ENCODE measurements around the gene PACRGL.
"Not testable (repeated sequence)": the region's sequence is repeated elsewhere in the genome, so short reads cannot be mapped to it uniquely, and the experiment has no call there.

The PACRGL gene

GRCh38 chr4:20698382-20698781 lies 1.9 kb upstream of the PACRGL start:
- H4K20me1 ChIP-seq, result peaks cover 0 to under 1% (median 0%) of the 10 kb centered on the region in 11 experiments; a peak in 1 of 22 replicates
- peak in 5 of 11 experiments; percentile 17 to 53 (median 38); a peak in 4 of 22 replicates for TF ChIP-seq Cebpa-rat (IDR thresholded peaks at IDR 0.05)
- H3K9ac ChIP-seq, result no peak overlapping the region
- no peaks in the 10 kb centered on the region for H3K9me3 ChIP-seq (replicated peaks in 1 of 11)
- H3K4me1 ChIP-seq, result peaks cover 22 to 39% (median 30%) of the 10 kb centered on the region in 10 experiments
- H3K27ac ChIP-seq, result no peak overlapping the region; a peak in 1 of 22 replicates
- no peak overlapping the region for H3K4me3 ChIP-seq
- peak overlapping the region in 4 of 11 experiments; percentile 2 to 22 (median 14); a peak in 2 of 22 replicates for H3K4me2 ChIP-seq
- H3K36me3 ChIP-seq, result peaks cover 0 to under 1% (median 0%) of the 10 kb centered on the region in 11 experiments; a peak in 4 of 22 replicates
- H3K27me3 ChIP-seq, result no peaks in the 10 kb centered on the region

- Histone ChIP-seq H3K9ac (no peak overlapping the region), H3K27me3 (no peaks in the 10 kb centered on the region)
These were observed 1.4 kb upstream of the PACRGL start for GRCh38 chr4:20698820-20699219.

GRCh38 chr4:20711335-20711734 lies 11.1 kb downstream of the PACRGL start:
- Histone ChIP-seq H3K4me1 (no peaks in the 10 kb centered on the region), H3K27me3 (no peaks in the 10 kb centered on the region), H3K9ac (no peak overlapping the region), H3K36me3 (peaks cover 64 to 92% (median 80%) of the 10 kb centered on the region in 11 experiments), H3K27ac (no peak overlapping the region), H3K4me3 (no peak overlapping the region), H3K4me2 (no peak overlapping the region), H4K20me1 (no peaks in the 10 kb centered on the region), H3K9me3 (replicated peaks in 1 of 11) (peaks cover 9 to 23% (median 16%) of the 10 kb centered on the region in 11 experiments; a peak in 21 of 22 replicates)
- TF ChIP-seq Cebpa-rat (IDR thresholded peaks at IDR 0.05), result no peak

More at GRCh38 chr4:20698820-20699219, 1.4 kb upstream of the PACRGL start:
- H3K36me3 ChIP-seq, result peaks cover 0 to 5% (median 2%) of the 10 kb centered on the region in 11 experiments; a peak in 7 of 22 replicates
- H3K27ac ChIP-seq, result peak overlapping the region in 4 of 11 experiments; percentile 82 to 92 (median 86); a peak in 7 of 22 replicates
- H4K20me1 ChIP-seq, result peaks cover 0 to 5% (median 0%) of the 10 kb centered on the region in 11 experiments; a peak in 1 of 22 replicates
- TF ChIP-seq Cebpa-rat (IDR thresholded peaks at IDR 0.05), result no peak
- H3K4me1 ChIP-seq, result peaks cover 22 to 39% (median 30%) of the 10 kb centered on the region in 10 experiments
- no peak overlapping the region for H3K4me3 ChIP-seq
- H3K9me3 ChIP-seq (replicated peaks in 1 of 11), result no peaks in the 10 kb centered on the region
- peak overlapping the region in 7 of 11 experiments; percentile 2 to 95 (median 80); a peak in 6 of 22 replicates for H3K4me2 ChIP-seq

- Histone ChIP-seq H3K9me3 (replicated peaks in 1 of 11) (peaks cover 23 to 35% (median 28%) of the 10 kb centered on the region in 11 experiments), H4K20me1 (0 out of 22 replicates have a peak, but pooled peaks cover 0 to 4% (median 0%) of the 10 kb centered on the region in 11 experiments), H3K27ac (no peak overlapping the region), H3K4me1 (no peaks in the 10 kb centered on the region), H3K27me3 (no peaks in the 10 kb centered on the region), H3K9ac (no peak overlapping the region), H3K4me2 (no peak overlapping the region), H3K4me3 (no peak overlapping the region), H3K36me3 (peaks cover 78 to 95% (median 86%) of the 10 kb centered on the region in 11 experiments)
- no peak for TF ChIP-seq Cebpa-rat (IDR thresholded peaks at IDR 0.05)
These were observed 22.8 kb downstream of the PACRGL start for GRCh38 chr4:20723019-20723418.

DNA sequence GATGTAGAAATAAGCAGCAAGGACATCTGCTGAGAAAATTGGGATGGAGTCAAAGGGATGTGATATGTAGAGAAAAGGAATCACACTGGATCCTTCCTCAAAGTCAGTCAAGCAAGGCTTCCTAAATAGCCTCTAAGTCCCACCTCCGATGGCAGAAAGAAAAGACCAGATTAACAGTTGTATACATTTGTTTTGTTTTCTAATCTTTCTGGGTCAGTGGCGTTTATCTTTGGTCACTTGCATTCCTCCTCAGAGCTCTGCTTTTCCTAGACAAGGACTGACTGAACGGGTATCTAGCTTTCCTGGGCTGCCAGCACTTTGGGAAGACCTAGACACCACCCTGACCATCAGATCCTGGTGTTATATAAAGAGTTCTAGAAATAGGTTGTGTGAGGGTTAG lies 23.2 kb downstream of the PACRGL start:
- TF ChIP-seq Cebpa-rat (IDR thresholded peaks at IDR 0.05), result no peak
- Histone ChIP-seq H4K20me1 (0 out of 22 replicates have a peak, but pooled peaks cover 0 to 4% (median 0%) of the 10 kb centered on the region in 11 experiments), H3K36me3 (peaks cover 80 to 95% (median 88%) of the 10 kb centered on the region in 11 experiments), H3K4me3 (no peak overlapping the region), H3K27me3 (no peaks in the 10 kb centered on the region), H3K4me2 (no peak overlapping the region), H3K9me3 (replicated peaks in 1 of 11) (peaks cover 23 to 35% (median 28%) of the 10 kb centered on the region in 11 experiments), H3K4me1 (no peaks in the 10 kb centered on the region), H3K27ac (no peak overlapping the region), H3K9ac (no peak overlapping the region)

- H3K9me3 ChIP-seq (replicated peaks in 1 of 11), result peaks cover 23 to 29% (median 27%) of the 10 kb centered on the region in 11 experiments
- H3K27ac ChIP-seq, result no peak overlapping the region
- peaks cover 86 to 98% (median 92%) of the 10 kb centered on the region in 11 experiments for H3K36me3 ChIP-seq
- H3K27me3 ChIP-seq, result no peaks in the 10 kb centered on the region
- H4K20me1 ChIP-seq, result 0 out of 22 replicates have a peak, but pooled peaks cover 0 to 4% (median 0%) of the 10 kb centered on the region in 11 experiments
- no peak overlapping the region for H3K4me2 ChIP-seq
- no peak for TF ChIP-seq Cebpa-rat (IDR thresholded peaks at IDR 0.05)
- no peaks in the 10 kb centered on the region for H3K4me1 ChIP-seq
- no peak overlapping the region for H3K4me3 ChIP-seq
- no peak overlapping the region for H3K9ac ChIP-seq
These were observed 24.7 kb downstream of the PACRGL start for GRCh38 chr4:20724915-20725314.

- Histone ChIP-seq H3K9ac (no peak overlapping the region), H3K9me3 (replicated peaks in 1 of 11) (peaks cover 43 to 59% (median 49%) of the 10 kb centered on the region in 11 experiments), H3K4me3 (no peak overlapping the region), H3K4me2 (no peak overlapping the region), H3K4me1 (no peaks in the 10 kb centered on the region), H4K20me1 (no peaks in the 10 kb centered on the region), H3K36me3 (peaks cover 71 to 90% (median 81%) of the 10 kb centered on the region in 11 experiments), H3K27ac (no peak overlapping the region), H3K27me3 (no peaks in the 10 kb centered on the region)
- TF ChIP-seq Cebpa-rat (IDR thresholded peaks at IDR 0.05), result no peak
These were observed 35.7 kb downstream of the PACRGL start for GRCh38 chr4:20735931-20736330.

DNA sequence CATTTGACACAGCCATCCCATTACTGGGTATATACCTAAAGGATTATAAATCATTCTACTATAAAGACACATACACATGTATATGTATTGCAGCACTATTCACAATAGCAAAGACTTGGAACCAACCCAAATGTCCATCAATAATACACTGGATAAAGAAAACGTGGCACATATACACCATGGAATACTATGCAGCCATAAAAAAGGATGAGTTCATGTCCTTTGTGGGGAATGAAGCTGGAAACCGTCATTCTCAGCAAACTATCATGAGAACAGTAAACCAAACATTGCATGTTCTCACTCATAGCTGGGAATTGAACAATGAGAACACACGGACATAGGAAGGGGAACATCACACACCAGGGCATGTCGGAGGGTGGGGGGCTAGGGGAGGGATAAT lies 45.7 kb downstream of the PACRGL start:
- H3K4me3 ChIP-seq, H4K20me1 ChIP-seq: not testable (repeated sequence)

DNA sequence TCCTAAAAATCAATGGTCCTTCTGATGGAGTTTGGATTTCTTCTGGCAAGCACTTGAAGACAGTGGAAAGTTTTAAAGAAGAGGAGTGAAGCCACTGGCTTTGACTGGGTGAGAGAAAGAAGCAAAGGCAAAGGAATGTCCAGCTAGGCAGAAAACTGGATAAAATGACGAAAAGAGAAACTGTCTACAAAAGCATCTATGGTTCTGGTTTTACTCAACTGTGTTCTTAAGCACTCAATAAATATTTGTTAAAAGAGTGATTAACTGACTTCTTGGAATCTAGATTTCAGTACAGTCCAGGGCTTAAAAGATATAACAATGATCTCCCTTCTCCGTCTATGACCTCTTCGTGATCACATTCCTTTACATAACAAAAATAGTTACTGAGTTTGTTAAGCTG lies 52.4 kb downstream of the PACRGL start:
- Histone ChIP-seq H3K36me3 (peaks cover 8 to 49% (median 22%) of the 10 kb centered on the region in 11 experiments; a peak in 18 of 22 replicates), H3K4me3 (no peak overlapping the region), H3K9me3 (replicated peaks in 1 of 11) (no peaks in the 10 kb centered on the region), H3K4me2 (no peak overlapping the region), H4K20me1 (no peaks in the 10 kb centered on the region), H3K27me3 (no peaks in the 10 kb centered on the region), H3K9ac (no peak overlapping the region), H3K27ac (no peak overlapping the region), H3K4me1 (no peaks in the 10 kb centered on the region)
- no peak for TF ChIP-seq Cebpa-rat (IDR thresholded peaks at IDR 0.05)

More for the DNA sequence above, 45.7 kb downstream of the PACRGL start:
- Histone ChIP-seq H3K36me3 (peaks cover 0 to 20% (median 3%) of the 10 kb centered on the region in 11 experiments; a peak in 8 of 22 replicates), H3K9me3 (replicated peaks in 1 of 11) (peaks cover 5 to 24% (median 12%) of the 10 kb centered on the region in 11 experiments; a peak in 12 of 22 replicates)
- not testable (repeated sequence) for H3K4me2 ChIP-seq, H3K27ac ChIP-seq, H3K27me3 ChIP-seq, H3K9ac ChIP-seq, H3K4me1 ChIP-seq
